T-helper 17 cell (primary cell): ENCODE measurements around the gene GPR107. TPM values are rescaled to one million over a fixed set of nuclear protein-coding genes. Genes with fewer than 3 reads are reported as not detected.

Experiments used
- ATAC-seq: fragments of 150-1000 bp; cut with Tn5 transposase; 2 replicates; pipeline ENCODE4 v1.10.0; 2021; ENCODE audit warnings: mild to moderate bottlenecking, moderate library complexity
- DNase-seq, 3 donors: peaks; one replicate each; pipeline versions ENCODE4 v3.0.0 to v3.0.0-alpha.2; 2020 to 2021
- H3K9me3 ChIP-seq: one replicate; pipeline ENCODE4 v1.7.0; 2013; ENCODE audit warnings: low read length, mild to moderate bottlenecking; ENCODE audit not compliant: control insufficient read depth, poor library complexity, severe bottlenecking
- H3K27ac Mint-ChIP-seq: one replicate; pipeline ENCODE4 v1.8.0; 2022; ENCODE audit warnings: mild to moderate bottlenecking, moderate library complexity, mixed read lengths
- H3K27me3 Mint-ChIP-seq: one replicate; pipeline ENCODE4 v1.8.0; 2022; ENCODE audit warnings: mixed read lengths
- H3K36me3 Mint-ChIP-seq: one replicate; pipeline ENCODE4 v1.8.0; 2022; ENCODE audit warnings: low read depth, mixed read lengths
- H3K4me1 Mint-ChIP-seq: one replicate; pipeline ENCODE4 v1.8.0; 2022; ENCODE audit warnings: mild to moderate bottlenecking, mixed read lengths
- H3K4me3 Mint-ChIP-seq: one replicate; pipeline ENCODE4 v1.8.0; 2022; ENCODE audit warnings: mild to moderate bottlenecking, moderate library complexity, mixed read lengths
- total RNA-seq, 4 donors: library from RNA in 2 of 4; stranded (reverse) in 2 of 4; gene quantifications; one replicate each; pipeline ENCODE4 v1.2.3 and lab custom pipeline; 2022 to 2026

Gene GPR107
- total RNA-seq, 2 donors from 2014 or later, result 22.1 to 26.2 TPM

DNA sequence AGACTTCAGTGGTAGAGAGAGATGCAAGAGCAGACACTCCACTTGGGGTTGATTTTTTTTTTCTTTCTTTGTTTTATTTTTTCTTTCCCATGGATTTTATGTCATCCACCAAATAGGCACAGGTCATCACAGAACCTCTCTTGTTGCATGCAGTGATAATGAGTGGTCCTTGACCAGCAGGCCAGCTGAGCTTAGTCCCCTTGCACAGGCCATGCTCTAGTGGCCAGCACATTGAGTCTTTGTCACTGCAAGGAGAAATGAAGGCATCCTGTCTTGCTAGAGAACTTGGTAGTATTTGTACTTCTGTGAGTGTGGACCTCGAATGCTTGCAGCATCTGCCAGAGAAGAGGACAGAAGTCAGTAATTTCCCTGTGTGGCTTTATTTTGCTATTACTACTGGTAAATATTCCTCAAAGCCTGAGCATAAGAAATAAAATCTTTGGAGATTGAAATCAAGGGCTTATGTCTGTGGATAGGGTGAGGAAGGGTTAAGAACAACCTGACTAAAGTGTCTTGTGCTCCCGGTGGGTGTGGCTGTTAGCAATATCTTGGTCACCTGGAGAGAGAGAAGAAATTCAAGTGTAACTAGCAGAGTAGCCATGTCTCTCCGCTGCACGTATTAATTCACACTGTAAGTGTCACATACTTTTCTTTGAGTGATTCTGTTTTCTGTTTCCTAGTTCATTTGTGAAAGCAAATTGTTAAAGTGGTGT lies 73.2 kb downstream of the GPR107 start:
- no peak for ATAC-seq
- Mint-ChIP-seq H3K36me3 (peaks cover 2% of the 10 kb centered on the region), H3K4me3 (peak overlapping the region; percentile 45), H3K27ac (peak overlapping the region; percentile 100), H3K4me1 (peaks cover 38% of the 10 kb centered on the region), H3K27me3 (no peaks in the 10 kb centered on the region)
- H3K9me3 ChIP-seq, result no peaks in the 10 kb centered on the region
- DNase-seq, result no peak

GRCh38 chr9:130128251-130128650 lies 74.5 kb downstream of the GPR107 start:
- peak overlapping the region; percentile 92 for H3K4me3 Mint-ChIP-seq
- peaks cover 2% of the 10 kb centered on the region for H3K36me3 Mint-ChIP-seq
- peak overlapping the region; percentile 100 for H3K27ac Mint-ChIP-seq
- ATAC-seq (peak; percentile 88), DNase-seq (peak; percentile 30 to 68 (median 56))
- no peaks in the 10 kb centered on the region for H3K9me3 ChIP-seq
- H3K27me3 Mint-ChIP-seq, result no peaks in the 10 kb centered on the region
- H3K4me1 Mint-ChIP-seq, result peaks cover 38% of the 10 kb centered on the region

GRCh38 chr9:130128733-130129431 lies 75.2 kb downstream of the GPR107 start:
- Mint-ChIP-seq H3K27ac (peak overlapping the region; percentile 100), H3K36me3 (peaks cover 2% of the 10 kb centered on the region), H3K4me3 (peak overlapping the region; percentile 92), H3K4me1 (peaks cover 38% of the 10 kb centered on the region), H3K27me3 (no peaks in the 10 kb centered on the region)
- peak; percentile 75 for ATAC-seq
- H3K9me3 ChIP-seq, result no peaks in the 10 kb centered on the region
- DNase-seq, result peak; percentile 20 to 60 (median 40)

GRCh38 chr9:130129432-130130061 lies 75.8 kb downstream of the GPR107 start:
- no peaks in the 10 kb centered on the region for H3K9me3 ChIP-seq
- peaks cover 2% of the 10 kb centered on the region for H3K36me3 Mint-ChIP-seq
- ATAC-seq, result peak; percentile 16
- no peaks in the 10 kb centered on the region for H3K27me3 Mint-ChIP-seq
- peak in 1 of 3 donors; percentile 31 for DNase-seq
- peak overlapping the region; percentile 100 for H3K27ac Mint-ChIP-seq
- peak overlapping the region; percentile 92 for H3K4me3 Mint-ChIP-seq
- H3K4me1 Mint-ChIP-seq, result peaks cover 38% of the 10 kb centered on the region

GRCh38 chr9:130132746-130133145 lies 79.0 kb downstream of the GPR107 start:
- Mint-ChIP-seq H3K36me3 (peaks cover 4% of the 10 kb centered on the region), H3K4me1 (peaks cover 29% of the 10 kb centered on the region), H3K4me3 (no peak overlapping the region), H3K27ac (peak overlapping the region; percentile 9), H3K27me3 (no peaks in the 10 kb centered on the region)
- ATAC-seq, result no peak
- no peak for DNase-seq
- H3K9me3 ChIP-seq, result no peaks in the 10 kb centered on the region

GRCh38 chr9:130137081-130137640 lies 83.5 kb downstream of the GPR107 start:
- no peak overlapping the region for H3K27ac Mint-ChIP-seq
- H3K9me3 ChIP-seq, result peaks cover 3% of the 10 kb centered on the region
- no peak for DNase-seq
- peaks cover 2% of the 10 kb centered on the region for H3K36me3 Mint-ChIP-seq
- peaks cover 10% of the 10 kb centered on the region for H3K4me1 Mint-ChIP-seq
- no peak overlapping the region for H3K4me3 Mint-ChIP-seq
- H3K27me3 Mint-ChIP-seq, result no peaks in the 10 kb centered on the region
- no peak for ATAC-seq

DNA sequence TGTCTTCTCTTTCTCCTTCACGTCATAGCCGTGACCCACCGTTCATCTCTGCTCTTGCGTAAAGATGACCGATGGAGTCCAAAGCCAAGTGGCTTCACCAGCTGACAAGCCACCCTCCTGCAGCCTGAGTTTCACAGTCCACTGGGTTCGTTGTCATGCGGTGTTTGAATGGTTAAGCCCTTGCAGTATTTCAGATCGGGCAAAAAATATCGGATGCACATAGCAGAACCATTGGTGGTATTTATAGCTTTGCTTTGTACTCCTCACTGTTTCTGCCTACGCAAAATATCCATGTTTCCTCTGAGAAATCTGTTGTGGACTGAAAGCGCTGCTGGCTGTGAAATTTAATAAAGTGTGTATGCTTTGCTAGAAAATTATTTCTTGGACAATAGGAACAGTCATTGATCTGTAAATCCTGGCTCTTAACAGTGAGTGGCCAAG lies 84.0 kb downstream of the GPR107 start:
- H3K4me3 Mint-ChIP-seq, result no peak overlapping the region
- H3K4me1 Mint-ChIP-seq, result peaks cover 10% of the 10 kb centered on the region
- ATAC-seq (no peak), DNase-seq (no peak)
- H3K27me3 Mint-ChIP-seq, result no peaks in the 10 kb centered on the region
- H3K9me3 ChIP-seq, result peaks cover 3% of the 10 kb centered on the region
- peaks cover 2% of the 10 kb centered on the region for H3K36me3 Mint-ChIP-seq
- peak overlapping the region; percentile 37 for H3K27ac Mint-ChIP-seq

DNA sequence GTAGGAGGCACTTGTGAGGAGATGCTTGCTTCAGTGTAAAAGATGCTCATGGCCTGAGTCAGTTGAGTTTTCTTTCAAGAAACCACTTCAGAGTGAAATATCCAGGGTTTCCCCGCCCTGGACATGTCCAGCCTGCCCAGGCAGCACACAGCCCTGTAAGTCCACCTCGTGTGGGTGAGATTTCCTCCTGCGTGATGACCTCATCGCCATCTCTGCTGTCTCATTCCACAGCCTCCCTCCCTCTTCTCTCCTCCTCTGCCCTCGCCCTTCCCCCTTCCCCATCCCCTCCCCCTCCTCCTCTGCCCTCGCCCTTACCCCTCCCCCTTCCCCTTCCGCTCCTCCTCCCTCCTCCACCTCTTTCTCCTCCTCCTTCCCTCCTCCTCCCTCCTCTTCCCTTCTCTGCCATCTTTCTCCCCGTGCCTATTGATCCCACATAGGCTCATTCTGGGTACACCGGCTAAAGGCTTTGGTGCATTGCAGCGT lies 84.5 kb downstream of the GPR107 start:
- peak overlapping the region; percentile 56 for H3K4me3 Mint-ChIP-seq
- no peak for DNase-seq

DNA sequence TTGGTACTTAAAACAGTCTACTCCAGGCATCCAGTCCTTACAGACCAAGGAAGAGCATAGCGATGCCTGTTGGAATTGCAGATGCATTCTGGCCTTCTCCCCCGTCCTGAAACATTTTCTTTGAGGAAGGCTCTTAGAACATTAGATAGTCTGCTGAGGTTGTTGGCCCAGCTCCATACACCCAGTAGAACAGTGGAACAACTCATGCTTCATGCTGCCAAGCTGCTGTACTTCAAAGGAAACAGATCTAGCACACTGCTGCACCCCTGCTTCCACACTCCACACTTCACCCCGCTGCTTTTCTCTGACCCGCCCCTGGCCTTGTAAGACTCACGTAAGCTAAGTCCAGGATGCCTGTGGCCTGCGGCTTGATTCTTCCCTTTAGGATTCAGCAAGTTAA lies 85.1 kb downstream of the GPR107 start:
- Mint-ChIP-seq H3K36me3 (peaks cover 2% of the 10 kb centered on the region), H3K27me3 (peaks cover 5% of the 10 kb centered on the region), H3K27ac (peak overlapping the region; percentile 37), H3K4me3 (no peak overlapping the region), H3K4me1 (peaks cover 14% of the 10 kb centered on the region)
- no peak for DNase-seq
- ATAC-seq, result no peak
- H3K9me3 ChIP-seq, result peaks cover 3% of the 10 kb centered on the region

More for the DNA sequence above, 84.5 kb downstream of the GPR107 start:
- Mint-ChIP-seq H3K4me1 (peaks cover 10% of the 10 kb centered on the region), H3K27me3 (no peaks in the 10 kb centered on the region), H3K27ac (peak overlapping the region; percentile 37), H3K36me3 (peaks cover 2% of the 10 kb centered on the region)
- no peak for ATAC-seq
- peaks cover 3% of the 10 kb centered on the region for H3K9me3 ChIP-seq

- Mint-ChIP-seq H3K4me3 (no peak overlapping the region), H3K27me3 (peaks cover 10% of the 10 kb centered on the region), H3K27ac (no peak overlapping the region), H3K36me3 (peaks cover 2% of the 10 kb centered on the region), H3K4me1 (peaks cover 18% of the 10 kb centered on the region)
- ATAC-seq, result no peak
- peaks cover 3% of the 10 kb centered on the region for H3K9me3 ChIP-seq
- DNase-seq, result no peak
Measured at GRCh38 chr9:130139251-130139650, 85.5 kb downstream of the GPR107 start.

GRCh38 chr9:130140706-130141105 lies 87.0 kb downstream of the GPR107 start:
- Mint-ChIP-seq H3K4me3 (no peak overlapping the region), H3K27ac (no peak overlapping the region), H3K4me1 (peaks cover 22% of the 10 kb centered on the region), H3K27me3 (peaks cover 20% of the 10 kb centered on the region), H3K36me3 (no peaks in the 10 kb centered on the region)
- DNase-seq, result no peak
- peaks cover 3% of the 10 kb centered on the region for H3K9me3 ChIP-seq
- ATAC-seq, result no peak

DNA sequence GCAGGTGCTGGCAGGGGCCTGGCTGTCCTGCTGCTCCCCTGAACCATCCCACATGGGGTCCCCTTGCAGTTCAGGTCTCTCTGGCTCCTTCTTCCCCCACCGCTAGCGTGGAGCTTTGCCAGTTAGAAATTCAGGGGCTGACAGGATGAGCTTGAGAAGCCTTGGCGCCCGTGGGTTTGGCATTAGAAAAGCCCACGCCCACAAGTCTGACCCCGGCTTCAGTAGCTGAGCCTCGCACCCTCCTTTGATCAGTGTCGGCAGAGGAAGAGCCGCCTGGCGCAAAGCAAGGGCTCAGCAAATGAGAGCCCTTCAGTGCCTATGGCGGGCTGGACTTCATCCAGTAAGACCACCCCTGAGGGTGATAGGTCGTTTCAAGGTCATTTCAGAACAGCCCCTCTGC lies 88.3 kb downstream of the GPR107 start:
- H3K4me1 Mint-ChIP-seq, result peaks cover 23% of the 10 kb centered on the region
- H3K9me3 ChIP-seq, result peaks cover 3% of the 10 kb centered on the region
- H3K27me3 Mint-ChIP-seq, result peaks cover 32% of the 10 kb centered on the region
- no peak for ATAC-seq
- no peak overlapping the region for H3K4me3 Mint-ChIP-seq
- DNase-seq, result no peak
- H3K36me3 Mint-ChIP-seq, result peaks cover 4% of the 10 kb centered on the region
- H3K27ac Mint-ChIP-seq, result no peak overlapping the region

GRCh38 chr9:130142641-130143040 lies 88.9 kb downstream of the GPR107 start:
- peaks cover 23% of the 10 kb centered on the region for H3K4me1 Mint-ChIP-seq
- peaks cover 4% of the 10 kb centered on the region for H3K36me3 Mint-ChIP-seq
- H3K27me3 Mint-ChIP-seq, result peaks cover 34% of the 10 kb centered on the region
- ATAC-seq (no peak), DNase-seq (no peak)
- H3K27ac Mint-ChIP-seq, result no peak overlapping the region
- no peak overlapping the region for H3K4me3 Mint-ChIP-seq
- H3K9me3 ChIP-seq, result peaks cover 3% of the 10 kb centered on the region
